ENCODE results near the gene TMEM116.
"Not testable (repeated sequence)": the region's sequence is repeated elsewhere in the genome, so short reads cannot be mapped to it uniquely, and the experiment has no call there.

The TMEM116 gene

GRCh38 chr12:112012775-112013600 is at the start of gene TMEM116, which contains the start of gene ERP29:
TMEM116 (minus strand) TSS chr12:112013165; CDS start chr12:112005270, 7,895 bp downstream.
ERP29 (plus strand) TSS chr12:112013426; CDS start chr12:112013466, 40 bp downstream.
- no peak for FAIRE-seq
- DNase-seq (ENCODE audit: low spot score) = peak; percentile 99

- DNase-seq (ENCODE audit: low spot score) (no peak), FAIRE-seq (no peak)
These were observed 48.2 kb upstream of the TMEM116 start for GRCh38 chr12:112061137-112061536.

GRCh38 chr12:112049351-112049750 is 36.4 kb upstream of the TMEM116 start:
- FAIRE-seq = no peak
- DNase-seq (ENCODE audit: low spot score) = no peak

GRCh38 chr12:112046003-112046402 is 33.0 kb upstream of the TMEM116 start:
- DNase-seq (ENCODE audit: low spot score) (no peak), FAIRE-seq (no peak)

GRCh38 chr12:112036614-112037013 is 23.6 kb upstream of the TMEM116 start:
- not testable (repeated sequence) for DNase-seq (ENCODE audit: low spot score); FAIRE-seq

GRCh38 chr12:112035219-112035785 is 22.3 kb upstream of the TMEM116 start:
- DNase-seq (ENCODE audit: low spot score) (no peak), FAIRE-seq (no peak)

GRCh38 chr12:112032292-112032691 is 19.3 kb upstream of the TMEM116 start:
- DNase-seq (ENCODE audit: low spot score) = no peak
- no peak for FAIRE-seq

GRCh38 chr12:112031472-112031871 is 18.5 kb upstream of the TMEM116 start:
- FAIRE-seq (no peak), DNase-seq (ENCODE audit: low spot score) (no peak)

GRCh38 chr12:112029301-112029700 is 16.3 kb upstream of the TMEM116 start:
- DNase-seq (ENCODE audit: low spot score) (no peak), FAIRE-seq (no peak)

GRCh38 chr12:112025808-112026375 is 12.9 kb upstream of the TMEM116 start:
- FAIRE-seq (no peak), DNase-seq (ENCODE audit: low spot score) (no peak)

GRCh38 chr12:112023759-112024396 is 10.9 kb upstream of the TMEM116 start:
- FAIRE-seq = no peak
- no peak for DNase-seq (ENCODE audit: low spot score)

GRCh38 chr12:112022241-112023016 is 9.5 kb upstream of the TMEM116 start:
- no peak for FAIRE-seq
- no peak for DNase-seq (ENCODE audit: low spot score)

- FAIRE-seq (no peak), DNase-seq (ENCODE audit: low spot score) (no peak)
These were observed 8.0 kb upstream of the TMEM116 start for GRCh38 chr12:112020947-112021457.

GRCh38 chr12:112018571-112019237 is 5.7 kb upstream of the TMEM116 start:
- FAIRE-seq (no peak), DNase-seq (ENCODE audit: low spot score) (no peak)

- DNase-seq (ENCODE audit: low spot score) (no peak), FAIRE-seq (no peak)
These were observed 4.1 kb upstream of the TMEM116 start for GRCh38 chr12:112017041-112017440.

GRCh38 chr12:112015938-112016337 is 3.0 kb upstream of the TMEM116 start:
- no peak for FAIRE-seq

GRCh38 chr12:112013601-112014402 is 837 bp upstream of the TMEM116 start:
- no peak for FAIRE-seq
- DNase-seq (ENCODE audit: low spot score) = peak; percentile 53

More at GRCh38 chr12:112015938-112016337, 3.0 kb upstream of the TMEM116 start:
- DNase-seq (ENCODE audit: low spot score) = no peak

- FAIRE-seq (no peak), DNase-seq (ENCODE audit: low spot score) (no peak)
These were observed 1.3 kb downstream of the TMEM116 start for GRCh38 chr12:112011685-112012084.

Measured in urothelium cell line (cell line).